H9 (cell line): ENCODE data around the gene TBC1D5. TPM values are rescaled to one million over a fixed set of nuclear protein-coding genes. Genes with fewer than 3 reads are reported as not detected.
A peak's percentile ranks its signal among the peaks of the same experiment; 100 is the strongest.

ENCODE experiments used
- DNase-seq: peaks from one replicate; pipeline ENCODE4 v3.0.0-alpha.2; 2017
- H2AFZ ChIP-seq: one replicate; pipeline ENCODE4 v1.6.1; 2013; ENCODE audit warnings: mild to moderate bottlenecking, low read length, control low read depth, moderate library complexity
- H2AK5ac ChIP-seq: 2 replicates; pipeline ENCODE4 v1.6.1; 2013; ENCODE audit warnings: low read length, control low read depth, mixed read lengths; ENCODE audit not compliant: insufficient read length
- H2BK120ac ChIP-seq: one replicate; pipeline ENCODE4 v1.6.1; 2013; ENCODE audit warnings: low read depth, mild to moderate bottlenecking, low read length, control low read depth, inconsistent platforms; ENCODE audit not compliant: poor library complexity, severe bottlenecking
- H2BK12ac ChIP-seq: 2 replicates; pipeline ENCODE4 v1.6.1; 2013; ENCODE audit warnings: low read length, control low read depth, mixed read lengths, low read depth; ENCODE audit not compliant: insufficient read length
- H2BK15ac ChIP-seq: 2 replicates; pipeline ENCODE4 v1.6.1; 2013; ENCODE audit warnings: low read depth, low read length, control low read depth
- H2BK20ac ChIP-seq: one replicate; pipeline ENCODE4 v1.6.1; 2013; ENCODE audit warnings: low read depth, mild to moderate bottlenecking, low read length, control low read depth, inconsistent platforms; ENCODE audit not compliant: poor library complexity, severe bottlenecking
- H2BK5ac ChIP-seq: 2 replicates; pipeline ENCODE4 v1.6.1; 2013; ENCODE audit warnings: low read length, control low read depth, mixed read lengths; ENCODE audit not compliant: insufficient read length
- H3K14ac ChIP-seq: 2 replicates; pipeline ENCODE4 v1.6.1; 2013; ENCODE audit warnings: low read length, control low read depth; ENCODE audit not compliant: insufficient read depth
- H3K18ac ChIP-seq: 2 replicates; pipeline ENCODE4 v1.6.1; 2013; ENCODE audit warnings: low read depth, mild to moderate bottlenecking, mixed read lengths, low read length, control low read depth; ENCODE audit not compliant: insufficient read length
- H3K23ac ChIP-seq: 2 replicates; pipeline ENCODE4 v1.6.1; 2013; ENCODE audit warnings: low read length, control low read depth, mixed read lengths, low read depth; ENCODE audit not compliant: insufficient read length
- H3K23me2 ChIP-seq: 2 replicates; pipeline ENCODE4 v1.6.1; 2013; ENCODE audit warnings: low read depth, mild to moderate bottlenecking, mixed read lengths, low read length, control low read depth; ENCODE audit not compliant: insufficient read length, poor library complexity, severe bottlenecking
- H3K27ac ChIP-seq: 2 replicates; pipeline ENCODE4 v1.5.1; 2013; ENCODE audit warnings: low read length, control low read depth, mixed read lengths, low read depth; ENCODE audit not compliant: insufficient read length
- H3K27me3 ChIP-seq: 2 replicates; pipeline ENCODE4 v1.6.1; 2013; ENCODE audit warnings: low read length, control low read depth, inconsistent platforms; ENCODE audit not compliant: insufficient read depth
- H3K4ac ChIP-seq: 2 replicates; pipeline ENCODE4 v1.6.1; 2013; ENCODE audit warnings: low read depth, mild to moderate bottlenecking, control low read depth, inconsistent platforms, low read length, moderate library complexity
- H3K4me1 ChIP-seq: 2 replicates; pipeline ENCODE4 v1.6.1; 2013; ENCODE audit warnings: low read length, control low read depth, inconsistent platforms; ENCODE audit not compliant: insufficient read depth
- H3K4me2 ChIP-seq: 2 replicates; pipeline ENCODE4 v1.6.1; 2013; ENCODE audit warnings: low read length, control low read depth, mixed read lengths; ENCODE audit not compliant: insufficient read length, insufficient read depth
- H3K56ac ChIP-seq: 2 replicates; pipeline ENCODE4 v1.6.1; 2013; ENCODE audit warnings: low read depth, mild to moderate bottlenecking, mixed read lengths, low read length, control low read depth; ENCODE audit not compliant: insufficient read length
- H3K79me1 ChIP-seq: 2 replicates; pipeline ENCODE4 v1.6.1; 2013; ENCODE audit warnings: low read depth, mild to moderate bottlenecking, moderate library complexity, low read length, control low read depth, inconsistent platforms; ENCODE audit not compliant: insufficient read depth, poor library complexity, severe bottlenecking
- H3K79me2 ChIP-seq: 2 replicates; pipeline ENCODE4 v1.6.1; 2013; ENCODE audit warnings: low read length, control low read depth, inconsistent platforms; ENCODE audit not compliant: insufficient read depth
- H3K9ac ChIP-seq: 2 replicates; pipeline ENCODE4 v1.6.1; 2013; ENCODE audit warnings: low read length, control low read depth, mixed read lengths; ENCODE audit not compliant: insufficient read length; ENCODE audit errors: extremely low read depth
- H3K9me3 ChIP-seq: one replicate; pipeline ENCODE4 v1.6.1; 2013; ENCODE audit warnings: low read depth, low read length, inconsistent platforms; ENCODE audit not compliant: control insufficient read depth
- H3T11ph ChIP-seq: one replicate; pipeline ENCODE4 v1.6.1; 2013; ENCODE audit warnings: mild to moderate bottlenecking, low read length, control low read depth, inconsistent platforms
- H4K20me1 ChIP-seq: one replicate; pipeline ENCODE4 v1.6.1; 2013; ENCODE audit not compliant: control insufficient read depth, insufficient read length, insufficient read depth
- H4K5ac ChIP-seq: 2 replicates; pipeline ENCODE4 v1.6.1; 2013; ENCODE audit warnings: low read depth, mild to moderate bottlenecking, mixed read lengths, low read length, control low read depth; ENCODE audit not compliant: insufficient read length
- H4K8ac ChIP-seq: replicated peaks from 2 replicates; pipeline ENCODE4 v1.6.1; 2013; ENCODE audit warnings: low read length, control low read depth, mixed read lengths, low read depth; ENCODE audit not compliant: insufficient read length
- H4K91ac ChIP-seq: 2 replicates; pipeline ENCODE4 v1.6.1; 2013; ENCODE audit warnings: low read depth, mild to moderate bottlenecking, moderate library complexity, mixed read lengths, low read length, control low read depth; ENCODE audit not compliant: insufficient read length
- H3K27ac Mint-ChIP-seq, 3 experiments: 2 replicates in 2 of 3; 3 replicates in 1 of 3; pipeline ENCODE4 v1.8.0; 2020 to 2021; ENCODE audit warnings: mixed read lengths in 3 of 3, mild to moderate bottlenecking in 1 of 3, moderate library complexity in 1 of 3
- H3K27me3 Mint-ChIP-seq: 2 replicates; pipeline ENCODE4 v1.8.0; 2021; ENCODE audit warnings: low read depth, mild to moderate bottlenecking, moderate library complexity, mixed read lengths
- H3K36me3 Mint-ChIP-seq, 3 experiments: 2 replicates in 2 of 3; 3 replicates in 1 of 3; pipeline ENCODE4 v1.8.0; 2020 to 2021; ENCODE audit warnings: low read depth in 3 of 3, mixed read lengths in 3 of 3; ENCODE audit not compliant: insufficient read depth in 1 of 3
- H3K4me1 Mint-ChIP-seq, 2 experiments: 2 replicates each; pipeline ENCODE4 v1.8.0; 2020; ENCODE audit warnings: mixed read lengths in 2 of 2
- H3K4me3 Mint-ChIP-seq, 2 experiments: 2 replicates in 1 of 2; 3 replicates in 1 of 2; pipeline ENCODE4 v1.8.0; 2020 to 2021; ENCODE audit warnings: mild to moderate bottlenecking in 2 of 2, mixed read lengths in 2 of 2, moderate library complexity in 1 of 2
- H3K9me3 Mint-ChIP-seq, 2 experiments: 2 replicates in 1 of 2; 3 replicates in 1 of 2; pipeline ENCODE4 v1.8.0; 2020; ENCODE audit warnings: mild to moderate bottlenecking in 2 of 2, mixed read lengths in 2 of 2, moderate library complexity in 1 of 2
- WGBS: extraction: QIAGEN DNeasy Blood & Tissue Kit; methylation state at CpG from one replicate; pipeline ENCODE4 v1.1.7; 2013; ENCODE audit warnings: missing lambda C conversion rate, low lambda C conversion rate, mixed read lengths; ENCODE audit not compliant: insufficient read length; ENCODE audit errors: extremely low coverage; 5-methylcytosine and 5-hydroxymethylcytosine counted together
- total RNA-seq: library from RNA; stranded (reverse); gene quantifications from 2 replicates; pipeline ENCODE4 v1.2.1, GENCODE V29; 2021
- TF ChIP-seq, protein P1 (sequence below): fragments of 200-600 bp; sonication (generic); conservative IDR thresholded peaks from 3 replicates; pipeline ENCODE4 v1.8.0; 2021; ENCODE audit warnings: antibody characterized with exemption, mild to moderate bottlenecking

The TBC1D5 gene
- total RNA-seq, 1 experiment from 2014 or later = 25.0 TPM

DNA sequence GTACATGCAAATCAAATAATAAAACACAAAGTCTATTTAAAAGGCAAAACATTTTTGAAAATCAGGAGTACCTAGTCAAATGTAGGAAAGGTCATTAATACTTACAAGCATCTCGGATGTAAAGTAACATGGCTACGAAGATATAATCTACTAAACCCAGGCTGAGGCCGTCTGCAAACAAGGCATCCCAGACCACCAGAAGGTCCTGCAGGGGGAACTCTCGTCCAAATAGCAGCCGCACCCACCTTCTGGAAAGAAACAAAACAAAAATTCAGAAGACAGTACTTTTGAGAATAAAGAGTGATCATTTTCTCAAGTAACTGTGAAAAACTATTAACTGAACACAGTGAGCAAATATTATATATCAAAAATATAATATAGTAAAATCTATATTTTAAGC, 434.5 kb downstream of the TBC1D5 start:
- no peaks in the 10 kb centered on the region for H3K79me1 ChIP-seq
- no peak overlapping the region for H3K4me2 ChIP-seq
- Mint-ChIP-seq H3K9me3 (no peaks in the 10 kb centered on the region), H3K27ac (no peak overlapping the region), H3K36me3 (no peaks in the 10 kb centered on the region), H3K4me1 (no peaks in the 10 kb centered on the region), H3K27me3 (no peaks in the 10 kb centered on the region), H3K4me3 (no peak overlapping the region)
- DNase-seq = no peak
- H2BK12ac ChIP-seq = no peak overlapping the region
- H4K8ac ChIP-seq = no peak overlapping the region
- no peaks in the 10 kb centered on the region for H4K20me1 ChIP-seq
- no peak overlapping the region for H3K18ac ChIP-seq
- no peak overlapping the region for H3K23ac ChIP-seq
- H3K79me2 ChIP-seq = no peaks in the 10 kb centered on the region
- H2AK5ac ChIP-seq = no peak overlapping the region
- no peak overlapping the region for H2BK20ac ChIP-seq
- no peak overlapping the region for H3K9ac ChIP-seq
- no peak overlapping the region for H3K4ac ChIP-seq
- H4K5ac ChIP-seq = no peak overlapping the region
- no peaks in the 10 kb centered on the region for H3K27me3 ChIP-seq
- H3K23me2 ChIP-seq = no peaks in the 10 kb centered on the region
- H3K9me3 ChIP-seq = no peaks in the 10 kb centered on the region
- H3K27ac ChIP-seq = no peak overlapping the region
- H4K91ac ChIP-seq = no peak overlapping the region
- H2AFZ ChIP-seq = no peak overlapping the region
- no CpG with 5 or more reads among the region's 5 CpGs for WGBS
- no peaks in the 10 kb centered on the region for H3K4me1 ChIP-seq
- H2BK120ac ChIP-seq = no peak overlapping the region
- no peak overlapping the region for H2BK15ac ChIP-seq
- H3K14ac ChIP-seq = no peak overlapping the region
- TF ChIP-seq, protein P1, sequence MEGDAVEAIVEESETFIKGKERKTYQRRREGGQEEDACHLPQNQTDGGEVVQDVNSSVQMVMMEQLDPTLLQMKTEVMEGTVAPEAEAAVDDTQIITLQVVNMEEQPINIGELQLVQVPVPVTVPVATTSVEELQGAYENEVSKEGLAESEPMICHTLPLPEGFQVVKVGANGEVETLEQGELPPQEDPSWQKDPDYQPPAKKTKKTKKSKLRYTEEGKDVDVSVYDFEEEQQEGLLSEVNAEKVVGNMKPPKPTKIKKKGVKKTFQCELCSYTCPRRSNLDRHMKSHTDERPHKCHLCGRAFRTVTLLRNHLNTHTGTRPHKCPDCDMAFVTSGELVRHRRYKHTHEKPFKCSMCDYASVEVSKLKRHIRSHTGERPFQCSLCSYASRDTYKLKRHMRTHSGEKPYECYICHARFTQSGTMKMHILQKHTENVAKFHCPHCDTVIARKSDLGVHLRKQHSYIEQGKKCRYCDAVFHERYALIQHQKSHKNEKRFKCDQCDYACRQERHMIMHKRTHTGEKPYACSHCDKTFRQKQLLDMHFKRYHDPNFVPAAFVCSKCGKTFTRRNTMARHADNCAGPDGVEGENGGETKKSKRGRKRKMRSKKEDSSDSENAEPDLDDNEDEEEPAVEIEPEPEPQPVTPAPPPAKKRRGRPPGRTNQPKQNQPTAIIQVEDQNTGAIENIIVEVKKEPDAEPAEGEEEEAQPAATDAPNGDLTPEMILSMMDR = peak; percentile 34
- H3T11ph ChIP-seq = no peak overlapping the region
- no peak overlapping the region for H2BK5ac ChIP-seq
- no peak overlapping the region for H3K56ac ChIP-seq
